ENCODE measurements around the gene COQ7.

COQ7 gene

GRCh38 chr16:19062706-19063105 lies 4.7 kb upstream of the COQ7 start:
- Histone ChIP-seq H3K4me1 (ENCODE audit: control insufficient read depth in 5 of 5, insufficient read depth in 5 of 5, low read length in 5 of 5) (peaks cover 0 to 24% (median 4%) of the 10 kb centered on the region in 5 donors), H3K27ac (ENCODE audit: low read depth, low read length) (no peak overlapping the region), H3K4me3 (ENCODE audit: low read depth in 1 of 5, low read length in 5 of 5) (no peak overlapping the region), H3K9ac (ENCODE audit: low read length in 5 of 5) (no peak overlapping the region), H3K27me3 (ENCODE audit: control insufficient read depth in 5 of 5, insufficient read depth in 4 of 5, low read length in 5 of 5) (no peaks in the 10 kb centered on the region), H3K36me3 (ENCODE audit: control insufficient read depth in 5 of 5, insufficient read depth in 5 of 5, low read length in 5 of 5) (peaks cover 0 to 8% (median 0%) of the 10 kb centered on the region in 5 donors), H3K9me3 (ENCODE audit: control insufficient read depth in 5 of 5, low read length in 5 of 5) (no peaks in the 10 kb centered on the region)

- H3K36me3 ChIP-seq (ENCODE audit: control insufficient read depth in 5 of 5, insufficient read depth in 5 of 5, low read length in 5 of 5) = peaks cover 0 to 6% (median 0%) of the 10 kb centered on the region in 5 donors
- H3K27ac ChIP-seq (ENCODE audit: low read depth, low read length) = peak overlapping the region; percentile 100
- H3K27me3 ChIP-seq (ENCODE audit: control insufficient read depth in 5 of 5, insufficient read depth in 4 of 5, low read length in 5 of 5) = no peaks in the 10 kb centered on the region
- peak overlapping the region; percentile 92 to 97 (median 93) for H3K4me3 ChIP-seq (ENCODE audit: low read depth in 1 of 5, low read length in 5 of 5)
- H3K9me3 ChIP-seq (ENCODE audit: control insufficient read depth in 5 of 5, low read length in 5 of 5) = no peaks in the 10 kb centered on the region
- H3K4me1 ChIP-seq (ENCODE audit: control insufficient read depth in 5 of 5, insufficient read depth in 5 of 5, low read length in 5 of 5) = peaks cover 0 to 30% (median 19%) of the 10 kb centered on the region in 5 donors
- peak overlapping the region in 1 of 5 donors; percentile 98 for H3K9ac ChIP-seq (ENCODE audit: low read length in 5 of 5)
Observed at GRCh38 chr16:19066988-19067348, 446 bp upstream of the COQ7 start.

DNA sequence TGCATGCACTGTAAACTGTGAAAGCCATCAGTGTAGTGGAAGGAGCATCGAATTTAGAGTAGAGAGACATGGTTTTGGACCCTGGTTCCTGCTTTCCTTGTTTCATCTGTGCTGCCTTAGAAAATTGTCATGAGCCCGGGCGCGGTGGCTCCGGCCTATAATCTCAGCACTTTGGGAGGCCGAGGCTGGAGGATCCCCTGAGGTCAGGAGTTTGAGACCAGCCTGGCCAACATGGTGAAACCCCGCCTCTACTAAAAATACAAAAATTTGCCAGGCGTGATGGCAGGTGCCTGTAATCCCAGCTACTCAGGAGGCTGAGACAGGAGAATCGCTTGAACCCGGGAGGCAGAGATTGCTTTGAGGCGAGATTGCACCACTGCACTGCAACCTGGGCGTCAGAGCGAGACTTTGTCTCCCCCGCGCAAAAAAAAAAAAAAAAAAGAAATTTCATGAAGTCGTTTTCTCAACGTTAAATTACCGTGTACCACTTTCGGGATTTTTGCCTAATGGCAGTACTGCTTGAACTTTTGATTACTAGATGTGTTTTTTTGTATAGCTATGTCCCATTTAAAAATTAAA lies 912 bp downstream of the COQ7 start:
- Histone ChIP-seq H3K36me3 (ENCODE audit: control insufficient read depth in 5 of 5, insufficient read depth in 5 of 5, low read length in 5 of 5) (peaks cover under 1 to 19% (median 7%) of the 10 kb centered on the region in 5 donors), H3K4me3 (ENCODE audit: low read depth in 1 of 5, low read length in 5 of 5) (peak overlapping the region; percentile 92 to 97 (median 93)), H3K9ac (ENCODE audit: low read length in 5 of 5) (peak overlapping the region; percentile 92 to 100 (median 98)), H3K9me3 (ENCODE audit: control insufficient read depth in 5 of 5, low read length in 5 of 5) (no peaks in the 10 kb centered on the region), H3K27me3 (ENCODE audit: control insufficient read depth in 5 of 5, insufficient read depth in 4 of 5, low read length in 5 of 5) (no peaks in the 10 kb centered on the region), H3K4me1 (ENCODE audit: control insufficient read depth in 5 of 5, insufficient read depth in 5 of 5, low read length in 5 of 5) (peaks cover 0 to 21% (median 18%) of the 10 kb centered on the region in 5 donors), H3K27ac (ENCODE audit: low read depth, low read length) (peak overlapping the region; percentile 100)

- H3K4me3 ChIP-seq (ENCODE audit: low read depth in 1 of 5, low read length in 5 of 5) = no peak overlapping the region
- peaks cover 5 to 56% (median 32%) of the 10 kb centered on the region in 5 donors for H3K36me3 ChIP-seq (ENCODE audit: control insufficient read depth in 5 of 5, insufficient read depth in 5 of 5, low read length in 5 of 5)
- no peaks in the 10 kb centered on the region for H3K27me3 ChIP-seq (ENCODE audit: control insufficient read depth in 5 of 5, insufficient read depth in 4 of 5, low read length in 5 of 5)
- H3K27ac ChIP-seq (ENCODE audit: low read depth, low read length) = no peak overlapping the region
- H3K9ac ChIP-seq (ENCODE audit: low read length in 5 of 5) = no peak overlapping the region
- no peaks in the 10 kb centered on the region for H3K9me3 ChIP-seq (ENCODE audit: control insufficient read depth in 5 of 5, low read length in 5 of 5)
- peaks cover 0 to 19% (median 15%) of the 10 kb centered on the region in 5 donors for H3K4me1 ChIP-seq (ENCODE audit: control insufficient read depth in 5 of 5, insufficient read depth in 5 of 5, low read length in 5 of 5)
Observed at GRCh38 chr16:19071811-19072777, 4.7 kb downstream of the COQ7 start.

DNA sequence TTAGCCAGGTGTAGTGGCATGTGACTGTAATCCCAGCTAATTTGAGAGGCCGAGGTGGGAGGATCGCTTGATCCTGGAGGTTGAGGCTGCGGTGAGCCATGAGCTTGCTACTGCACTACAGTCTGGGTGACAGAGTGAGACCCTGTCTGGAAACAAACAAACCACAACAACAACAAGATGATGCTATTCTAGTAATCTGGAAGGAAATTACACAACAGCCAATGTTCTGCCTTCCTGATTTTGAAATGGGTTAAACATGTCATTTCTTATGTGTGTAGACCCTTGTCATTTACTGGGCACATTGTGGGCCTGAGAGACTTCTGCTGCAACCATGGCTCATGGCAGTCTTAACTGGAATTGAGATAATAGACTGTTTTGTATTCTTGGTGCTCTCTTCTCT lies 5.9 kb downstream of the COQ7 start:
- H3K27me3 ChIP-seq (ENCODE audit: control insufficient read depth in 5 of 5, insufficient read depth in 4 of 5, low read length in 5 of 5) = no peaks in the 10 kb centered on the region
- H3K4me3 ChIP-seq (ENCODE audit: low read depth in 1 of 5, low read length in 5 of 5) = no peak overlapping the region
- H3K9ac ChIP-seq (ENCODE audit: low read length in 5 of 5) = no peak overlapping the region
- H3K27ac ChIP-seq (ENCODE audit: low read depth, low read length) = no peak overlapping the region
- H3K4me1 ChIP-seq (ENCODE audit: control insufficient read depth in 5 of 5, insufficient read depth in 5 of 5, low read length in 5 of 5) = peaks cover 0 to 12% (median 8%) of the 10 kb centered on the region in 5 donors
- peaks cover 6 to 66% (median 41%) of the 10 kb centered on the region in 5 donors for H3K36me3 ChIP-seq (ENCODE audit: control insufficient read depth in 5 of 5, insufficient read depth in 5 of 5, low read length in 5 of 5)
- H3K9me3 ChIP-seq (ENCODE audit: control insufficient read depth in 5 of 5, low read length in 5 of 5) = no peaks in the 10 kb centered on the region

DNA sequence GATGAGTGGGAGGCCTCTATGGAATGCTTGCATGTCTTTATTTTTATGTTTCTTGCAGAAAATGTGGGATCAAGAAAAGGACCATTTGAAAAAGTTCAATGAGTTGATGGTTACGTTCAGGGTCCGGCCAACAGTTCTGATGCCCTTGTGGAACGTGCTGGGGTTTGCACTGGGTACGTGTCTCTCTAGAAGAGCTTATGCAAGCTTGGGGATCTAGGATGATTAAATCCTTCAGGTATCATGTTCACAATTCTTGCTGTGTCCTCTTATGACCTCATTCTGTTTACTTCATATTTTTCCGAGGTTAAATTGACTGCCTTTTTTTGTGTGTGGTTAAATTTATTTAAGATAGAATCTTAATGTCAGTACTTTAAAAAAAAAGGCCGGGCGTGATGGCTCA lies 6.4 kb downstream of the COQ7 start:
- H3K27me3 ChIP-seq (ENCODE audit: control insufficient read depth in 5 of 5, insufficient read depth in 4 of 5, low read length in 5 of 5) = no peaks in the 10 kb centered on the region
- no peak overlapping the region for H3K9ac ChIP-seq (ENCODE audit: low read length in 5 of 5)
- no peak overlapping the region for H3K27ac ChIP-seq (ENCODE audit: low read depth, low read length)
- no peak overlapping the region for H3K4me3 ChIP-seq (ENCODE audit: low read depth in 1 of 5, low read length in 5 of 5)
- peaks cover 0 to 6% (median 3%) of the 10 kb centered on the region in 5 donors for H3K4me1 ChIP-seq (ENCODE audit: control insufficient read depth in 5 of 5, insufficient read depth in 5 of 5, low read length in 5 of 5)
- H3K9me3 ChIP-seq (ENCODE audit: control insufficient read depth in 5 of 5, low read length in 5 of 5) = no peaks in the 10 kb centered on the region
- H3K36me3 ChIP-seq (ENCODE audit: control insufficient read depth in 5 of 5, insufficient read depth in 5 of 5, low read length in 5 of 5) = peaks cover 9 to 71% (median 46%) of the 10 kb centered on the region in 5 donors

DNA sequence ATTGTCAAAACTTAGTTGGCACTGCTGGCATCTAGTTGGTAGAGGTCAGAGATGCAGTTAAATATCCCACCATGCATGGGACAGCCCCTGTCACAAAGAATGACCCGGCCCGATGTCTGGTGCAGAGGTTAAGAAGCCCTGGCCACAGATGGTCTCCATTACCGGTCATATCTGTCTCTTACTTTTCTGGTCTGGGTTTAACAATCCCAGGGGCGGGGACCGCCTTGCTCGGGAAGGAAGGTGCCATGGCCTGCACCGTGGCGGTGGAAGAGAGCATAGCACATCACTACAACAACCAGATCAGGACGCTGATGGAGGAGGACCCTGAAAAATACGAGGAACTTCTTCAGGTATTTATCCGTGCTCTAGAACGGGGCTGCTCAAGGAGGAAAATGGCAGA lies 8.1 kb downstream of the COQ7 start:
- no peak overlapping the region for H3K4me3 ChIP-seq (ENCODE audit: low read depth in 1 of 5, low read length in 5 of 5)
- no peak overlapping the region for H3K27ac ChIP-seq (ENCODE audit: low read depth, low read length)
- H3K9me3 ChIP-seq (ENCODE audit: control insufficient read depth in 5 of 5, low read length in 5 of 5) = no peaks in the 10 kb centered on the region
- H3K27me3 ChIP-seq (ENCODE audit: control insufficient read depth in 5 of 5, insufficient read depth in 4 of 5, low read length in 5 of 5) = no peaks in the 10 kb centered on the region
- H3K36me3 ChIP-seq (ENCODE audit: control insufficient read depth in 5 of 5, insufficient read depth in 5 of 5, low read length in 5 of 5) = peaks cover 12 to 79% (median 53%) of the 10 kb centered on the region in 5 donors
- H3K4me1 ChIP-seq (ENCODE audit: control insufficient read depth in 5 of 5, insufficient read depth in 5 of 5, low read length in 5 of 5) = no peaks in the 10 kb centered on the region
- no peak overlapping the region for H3K9ac ChIP-seq (ENCODE audit: low read length in 5 of 5)

DNA sequence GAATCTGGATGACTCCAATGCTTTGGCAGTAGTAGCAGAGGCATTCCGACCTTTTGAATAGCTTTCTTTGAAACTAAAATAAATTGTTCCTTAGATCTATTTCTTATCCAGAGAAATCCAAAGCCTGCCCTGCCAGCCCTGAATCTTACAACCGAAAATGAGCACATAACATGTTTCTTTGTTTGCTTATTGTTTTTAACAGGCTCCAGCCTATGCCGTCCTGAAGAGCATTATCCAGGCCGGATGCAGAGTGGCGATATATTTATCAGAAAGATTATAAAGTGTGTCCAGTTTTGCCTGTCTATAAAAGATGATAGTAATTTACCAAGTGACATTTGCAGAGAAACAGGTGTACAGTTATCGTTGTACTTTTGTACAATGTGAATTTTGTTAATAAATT lies 10.5 kb downstream of the COQ7 start:
- H3K9ac ChIP-seq (ENCODE audit: low read length in 5 of 5) = no peak overlapping the region
- no peak overlapping the region for H3K27ac ChIP-seq (ENCODE audit: low read depth, low read length)
- peaks cover 24 to 72% (median 55%) of the 10 kb centered on the region in 5 donors for H3K36me3 ChIP-seq (ENCODE audit: control insufficient read depth in 5 of 5, insufficient read depth in 5 of 5, low read length in 5 of 5)
- H3K4me1 ChIP-seq (ENCODE audit: control insufficient read depth in 5 of 5, insufficient read depth in 5 of 5, low read length in 5 of 5) = no peaks in the 10 kb centered on the region
- no peaks in the 10 kb centered on the region for H3K9me3 ChIP-seq (ENCODE audit: control insufficient read depth in 5 of 5, low read length in 5 of 5)
- no peak overlapping the region for H3K4me3 ChIP-seq (ENCODE audit: low read depth in 1 of 5, low read length in 5 of 5)
- no peaks in the 10 kb centered on the region for H3K27me3 ChIP-seq (ENCODE audit: control insufficient read depth in 5 of 5, insufficient read depth in 4 of 5, low read length in 5 of 5)

- H3K27me3 ChIP-seq (ENCODE audit: control insufficient read depth in 5 of 5, insufficient read depth in 4 of 5, low read length in 5 of 5) = no peaks in the 10 kb centered on the region
- no peak overlapping the region for H3K27ac ChIP-seq (ENCODE audit: low read depth, low read length)
- no peak overlapping the region for H3K4me3 ChIP-seq (ENCODE audit: low read depth in 1 of 5, low read length in 5 of 5)
- H3K36me3 ChIP-seq (ENCODE audit: control insufficient read depth in 5 of 5, insufficient read depth in 5 of 5, low read length in 5 of 5) = peaks cover 8 to 18% (median 16%) of the 10 kb centered on the region in 5 donors
- H3K9me3 ChIP-seq (ENCODE audit: control insufficient read depth in 5 of 5, low read length in 5 of 5) = no peaks in the 10 kb centered on the region
- H3K9ac ChIP-seq (ENCODE audit: low read length in 5 of 5) = no peak overlapping the region
- peaks cover 3 to 16% (median 11%) of the 10 kb centered on the region in 5 donors for H3K4me1 ChIP-seq (ENCODE audit: control insufficient read depth in 5 of 5, insufficient read depth in 5 of 5, low read length in 5 of 5)
Observed at GRCh38 chr16:19083670-19084069, 16.3 kb downstream of the COQ7 start.

GRCh38 chr16:19084139-19084538 lies 16.7 kb downstream of the COQ7 start:
- peaks cover 3 to 16% (median 11%) of the 10 kb centered on the region in 5 donors for H3K4me1 ChIP-seq (ENCODE audit: control insufficient read depth in 5 of 5, insufficient read depth in 5 of 5, low read length in 5 of 5)
- H3K36me3 ChIP-seq (ENCODE audit: control insufficient read depth in 5 of 5, insufficient read depth in 5 of 5, low read length in 5 of 5) = peaks cover 3 to 14% (median 12%) of the 10 kb centered on the region in 5 donors
- no peaks in the 10 kb centered on the region for H3K27me3 ChIP-seq (ENCODE audit: control insufficient read depth in 5 of 5, insufficient read depth in 4 of 5, low read length in 5 of 5)
- H3K4me3 ChIP-seq (ENCODE audit: low read depth in 1 of 5, low read length in 5 of 5) = no peak overlapping the region
- H3K9ac ChIP-seq (ENCODE audit: low read length in 5 of 5) = no peak overlapping the region
- no peak overlapping the region for H3K27ac ChIP-seq (ENCODE audit: low read depth, low read length)
- H3K9me3 ChIP-seq (ENCODE audit: control insufficient read depth in 5 of 5, low read length in 5 of 5) = no peaks in the 10 kb centered on the region

All from subcutaneous abdominal adipose tissue (tissue), 5 donors.